ENCODE results near the gene ELF2.
"Not testable (repeated sequence)": the region's sequence is repeated elsewhere in the genome, so short reads cannot be mapped to it uniquely, and the experiment has no call there.

Gene ELF2

DNA sequence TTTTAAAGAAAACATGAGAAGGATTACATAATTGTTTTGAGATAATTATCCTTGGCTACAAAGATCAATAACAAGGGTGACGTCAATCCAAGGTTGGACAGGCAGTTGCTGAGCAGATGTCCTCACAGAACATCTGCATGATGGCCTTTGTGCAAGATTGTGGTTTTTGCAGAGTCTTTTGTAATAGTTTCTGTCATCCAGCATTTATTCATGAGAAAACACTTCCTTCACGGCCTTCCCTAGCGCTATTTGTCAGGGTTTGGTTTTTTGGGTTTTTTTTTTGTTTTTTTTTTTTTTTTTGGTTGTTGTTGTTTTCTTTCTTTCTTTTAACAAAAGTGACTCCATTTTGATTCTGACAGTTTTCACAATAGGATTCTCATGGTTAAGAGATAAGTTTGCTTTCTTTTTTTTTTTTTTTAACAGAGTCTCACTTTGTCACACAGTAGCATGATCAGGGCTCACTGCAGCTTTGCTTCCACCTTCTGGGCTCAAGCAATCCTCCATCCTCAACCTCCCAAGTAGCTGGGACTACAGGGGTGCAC, 31.5 kb upstream of the ELF2 start:
- Histone ChIP-seq H3K36me3 (ENCODE audit: control insufficient read depth, insufficient read depth, low read length) (no peaks in the 10 kb centered on the region), H3K27me3 (ENCODE audit: control insufficient read depth, insufficient read depth, low read length) (no peaks in the 10 kb centered on the region), H3K9me3 (ENCODE audit: control insufficient read depth, insufficient read depth, low read depth, low read length) (no peaks in the 10 kb centered on the region), H3K4me1 (ENCODE audit: control insufficient read depth, insufficient read depth, low read length) (no peaks in the 10 kb centered on the region), H3K4me3 (ENCODE audit: low read depth, low read length) (no peak overlapping the region), H3K9ac (ENCODE audit: low read length) (no peak overlapping the region), H3K27ac (ENCODE audit: low read depth, low read length) (no peak overlapping the region)

DNA sequence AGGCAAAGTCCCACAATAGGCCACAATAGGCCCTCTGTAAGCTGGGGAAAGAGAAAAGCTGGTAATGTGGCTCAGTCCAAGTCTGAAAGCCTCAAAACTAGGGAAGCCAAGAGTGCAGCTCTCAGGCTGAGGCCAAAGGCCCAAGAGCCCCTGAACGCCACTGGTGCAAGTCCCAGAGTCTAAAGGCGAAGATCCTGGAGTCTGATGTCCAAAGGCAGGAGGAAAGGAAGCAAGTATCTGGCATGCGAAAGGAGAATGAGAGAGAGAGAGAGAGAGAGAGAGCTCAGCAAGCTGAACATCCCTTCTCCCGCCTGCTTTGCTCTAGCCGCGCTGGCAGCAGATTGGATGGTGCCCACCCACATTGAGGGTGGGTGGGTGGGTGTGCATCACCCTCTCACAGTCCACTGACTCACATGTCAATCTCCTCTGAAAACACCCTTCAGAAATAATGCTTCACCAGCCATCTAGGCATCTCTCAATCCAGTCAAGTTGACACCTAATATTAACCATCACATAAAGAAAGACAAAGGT, 30.9 kb upstream of the ELF2 start:
- no peaks in the 10 kb centered on the region for H3K36me3 ChIP-seq (ENCODE audit: control insufficient read depth, insufficient read depth, low read length)
- H3K9me3 ChIP-seq (ENCODE audit: control insufficient read depth, insufficient read depth, low read depth, low read length), result no peaks in the 10 kb centered on the region
- no peaks in the 10 kb centered on the region for H3K4me1 ChIP-seq (ENCODE audit: control insufficient read depth, insufficient read depth, low read length)
- no peak overlapping the region for H3K4me3 ChIP-seq (ENCODE audit: low read depth, low read length)
- no peak overlapping the region for H3K9ac ChIP-seq (ENCODE audit: low read length)
- no peaks in the 10 kb centered on the region for H3K27me3 ChIP-seq (ENCODE audit: control insufficient read depth, insufficient read depth, low read length)
- H3K27ac ChIP-seq (ENCODE audit: low read depth, low read length), result no peak overlapping the region

DNA sequence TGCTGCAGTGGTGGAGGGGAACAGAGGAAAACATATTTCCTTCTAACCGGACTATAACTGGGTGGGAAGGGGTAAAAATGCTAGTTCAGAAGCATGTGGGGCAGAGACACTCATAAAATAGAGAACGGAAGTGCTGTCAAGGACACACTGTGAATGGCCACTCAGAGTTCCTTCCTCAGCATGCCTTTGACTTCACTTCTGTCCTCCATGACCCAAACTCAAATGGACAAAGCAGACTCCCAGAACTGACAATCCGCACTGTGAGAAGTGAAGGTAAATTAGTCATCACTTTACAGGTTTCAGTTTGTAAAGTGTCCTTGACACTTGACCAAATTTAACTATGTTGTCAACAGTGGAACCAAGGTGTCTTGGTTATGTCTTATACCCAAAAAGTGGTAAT, 30.2 kb upstream of the ELF2 start:
- Histone ChIP-seq H3K4me3 (ENCODE audit: low read depth, low read length) (no peak overlapping the region), H3K9ac (ENCODE audit: low read length) (no peak overlapping the region), H3K4me1 (ENCODE audit: control insufficient read depth, insufficient read depth, low read length) (no peaks in the 10 kb centered on the region), H3K36me3 (ENCODE audit: control insufficient read depth, insufficient read depth, low read length) (no peaks in the 10 kb centered on the region), H3K27me3 (ENCODE audit: control insufficient read depth, insufficient read depth, low read length) (no peaks in the 10 kb centered on the region), H3K9me3 (ENCODE audit: control insufficient read depth, insufficient read depth, low read depth, low read length) (no peaks in the 10 kb centered on the region), H3K27ac (ENCODE audit: low read depth, low read length) (no peak overlapping the region)

DNA sequence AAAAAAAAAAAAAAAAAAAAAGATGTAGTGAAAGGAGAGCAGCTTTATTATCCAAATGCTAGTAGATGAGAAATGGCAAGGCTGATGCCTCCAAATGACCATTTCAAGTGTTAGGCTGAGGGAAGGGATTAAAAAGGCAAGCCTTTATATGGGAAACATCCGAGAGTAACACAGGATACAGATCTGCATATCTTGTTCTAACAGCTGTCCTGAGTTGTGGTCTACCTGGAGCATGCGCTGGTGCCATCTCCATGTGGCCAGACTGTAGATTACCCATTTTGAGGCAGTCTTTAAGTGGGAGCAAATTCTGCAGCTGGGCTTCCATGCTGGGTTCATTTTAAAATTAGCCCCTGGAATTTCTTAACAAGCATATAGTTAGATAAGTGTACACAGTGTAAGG, 26.0 kb upstream of the ELF2 start:
- no peak overlapping the region for H3K9ac ChIP-seq (ENCODE audit: low read length)
- no peaks in the 10 kb centered on the region for H3K27me3 ChIP-seq (ENCODE audit: control insufficient read depth, insufficient read depth, low read length)
- H3K4me3 ChIP-seq (ENCODE audit: low read depth, low read length), result no peak overlapping the region
- H3K27ac ChIP-seq (ENCODE audit: low read depth, low read length), result no peak overlapping the region
- no peaks in the 10 kb centered on the region for H3K9me3 ChIP-seq (ENCODE audit: control insufficient read depth, insufficient read depth, low read depth, low read length)
- no peaks in the 10 kb centered on the region for H3K36me3 ChIP-seq (ENCODE audit: control insufficient read depth, insufficient read depth, low read length)
- no peaks in the 10 kb centered on the region for H3K4me1 ChIP-seq (ENCODE audit: control insufficient read depth, insufficient read depth, low read length)

DNA sequence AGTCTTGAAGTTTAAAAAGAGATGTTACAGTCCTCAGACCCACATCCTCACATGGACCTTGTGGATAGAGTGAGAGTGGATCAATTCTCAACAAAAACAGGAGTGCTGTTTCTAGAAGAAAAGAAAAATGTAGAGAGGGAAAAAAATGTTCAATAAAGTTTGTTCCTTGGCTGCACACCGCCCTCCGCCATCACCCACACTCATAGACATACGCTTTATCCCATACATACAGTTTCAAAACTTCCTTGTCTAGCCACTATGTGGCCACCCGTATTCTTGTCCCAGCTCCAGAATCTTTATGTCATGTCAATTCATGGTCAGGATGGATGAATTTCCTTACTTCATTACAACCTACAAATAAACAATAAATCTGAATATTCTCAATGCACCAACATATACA, 23.5 kb upstream of the ELF2 start:
- Histone ChIP-seq H3K9me3 (ENCODE audit: control insufficient read depth, insufficient read depth, low read depth, low read length) (0 out of 2 replicates have a peak, but pooled peaks cover 3% of the 10 kb centered on the region), H3K27me3 (ENCODE audit: control insufficient read depth, insufficient read depth, low read length) (no peaks in the 10 kb centered on the region), H3K27ac (ENCODE audit: low read depth, low read length) (no peak overlapping the region), H3K36me3 (ENCODE audit: control insufficient read depth, insufficient read depth, low read length) (no peaks in the 10 kb centered on the region), H3K9ac (ENCODE audit: low read length) (no peak overlapping the region), H3K4me1 (ENCODE audit: control insufficient read depth, insufficient read depth, low read length) (no peaks in the 10 kb centered on the region), H3K4me3 (ENCODE audit: low read depth, low read length) (no peak overlapping the region)

DNA sequence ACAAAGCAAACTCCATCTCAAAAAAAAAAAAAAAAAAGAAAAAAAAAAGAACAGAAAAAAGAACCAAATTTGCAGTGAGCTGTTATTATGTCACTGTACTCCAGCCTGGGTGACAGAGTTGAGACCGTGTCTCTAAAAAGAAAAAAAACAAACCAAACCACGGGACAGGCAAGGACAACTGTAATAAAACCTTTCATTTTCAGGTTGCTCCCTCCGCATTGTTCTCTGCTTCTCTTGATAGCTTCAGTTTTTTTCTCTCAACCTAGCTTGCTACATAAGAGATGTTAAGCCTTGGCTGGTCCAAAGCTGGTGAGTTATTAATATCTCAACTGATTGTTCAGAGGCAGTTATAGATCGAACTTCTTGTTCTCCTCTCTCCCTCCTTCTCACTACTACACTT, 23.1 kb upstream of the ELF2 start:
- Histone ChIP-seq H3K27me3 (ENCODE audit: control insufficient read depth, insufficient read depth, low read length) (no peaks in the 10 kb centered on the region), H3K9me3 (ENCODE audit: control insufficient read depth, insufficient read depth, low read depth, low read length) (0 out of 2 replicates have a peak, but pooled peaks cover 3% of the 10 kb centered on the region), H3K27ac (ENCODE audit: low read depth, low read length) (no peak overlapping the region), H3K36me3 (ENCODE audit: control insufficient read depth, insufficient read depth, low read length) (no peaks in the 10 kb centered on the region), H3K4me1 (ENCODE audit: control insufficient read depth, insufficient read depth, low read length) (no peaks in the 10 kb centered on the region), H3K4me3 (ENCODE audit: low read depth, low read length) (no peak overlapping the region), H3K9ac (ENCODE audit: low read length) (no peak overlapping the region)

DNA sequence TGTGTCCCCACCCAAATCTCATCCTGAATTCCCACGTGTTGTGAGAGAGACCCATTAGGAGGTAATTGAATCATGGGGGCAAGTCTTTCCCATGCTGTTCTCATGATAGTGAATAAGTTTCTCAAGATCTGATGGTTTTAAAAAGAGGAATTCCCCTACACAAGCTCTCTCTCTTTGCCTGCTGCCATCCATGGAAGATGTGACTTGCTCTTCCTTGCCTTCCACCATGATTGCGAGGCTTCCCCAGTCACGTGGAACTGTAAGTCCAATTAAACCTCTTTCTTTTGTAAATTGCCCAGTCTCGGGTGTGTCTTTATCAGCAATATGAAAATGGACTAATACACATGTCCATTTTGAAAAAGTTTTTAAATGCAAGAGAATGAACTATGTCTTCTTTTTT, 20.2 kb upstream of the ELF2 start:
- H3K36me3 ChIP-seq (ENCODE audit: control insufficient read depth, insufficient read depth, low read length); H3K4me1 ChIP-seq (ENCODE audit: control insufficient read depth, insufficient read depth, low read length); H3K9ac ChIP-seq (ENCODE audit: low read length); H3K27me3 ChIP-seq (ENCODE audit: control insufficient read depth, insufficient read depth, low read length); H3K4me3 ChIP-seq (ENCODE audit: low read depth, low read length); H3K27ac ChIP-seq (ENCODE audit: low read depth, low read length); H3K9me3 ChIP-seq (ENCODE audit: control insufficient read depth, insufficient read depth, low read depth, low read length): not testable (repeated sequence)

DNA sequence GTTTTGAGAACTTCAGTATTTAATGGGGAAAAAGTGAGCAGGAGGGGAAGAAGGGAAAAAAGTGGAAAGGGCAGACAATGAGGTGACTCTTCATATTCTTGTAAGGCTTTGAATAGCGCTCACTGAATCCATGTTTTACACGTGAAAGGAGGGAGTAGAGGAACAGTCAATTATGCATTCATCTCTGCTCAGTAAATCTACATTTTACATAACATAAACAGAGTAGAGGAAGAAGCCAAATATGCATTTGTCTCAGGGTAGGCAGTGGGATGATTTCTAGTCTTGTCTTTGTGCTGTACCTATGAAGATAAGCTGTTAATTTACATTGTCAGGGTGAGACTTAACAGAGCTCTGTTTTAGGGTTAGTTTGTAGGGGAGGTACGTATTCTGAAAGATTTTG, 19.4 kb upstream of the ELF2 start:
- H3K4me1 ChIP-seq (ENCODE audit: control insufficient read depth, insufficient read depth, low read length), result no peaks in the 10 kb centered on the region
- no peaks in the 10 kb centered on the region for H3K27me3 ChIP-seq (ENCODE audit: control insufficient read depth, insufficient read depth, low read length)
- no peak overlapping the region for H3K27ac ChIP-seq (ENCODE audit: low read depth, low read length)
- no peaks in the 10 kb centered on the region for H3K36me3 ChIP-seq (ENCODE audit: control insufficient read depth, insufficient read depth, low read length)
- H3K4me3 ChIP-seq (ENCODE audit: low read depth, low read length), result no peak overlapping the region
- H3K9me3 ChIP-seq (ENCODE audit: control insufficient read depth, insufficient read depth, low read depth, low read length), result 0 out of 2 replicates have a peak, but pooled peaks cover 3% of the 10 kb centered on the region
- no peak overlapping the region for H3K9ac ChIP-seq (ENCODE audit: low read length)

DNA sequence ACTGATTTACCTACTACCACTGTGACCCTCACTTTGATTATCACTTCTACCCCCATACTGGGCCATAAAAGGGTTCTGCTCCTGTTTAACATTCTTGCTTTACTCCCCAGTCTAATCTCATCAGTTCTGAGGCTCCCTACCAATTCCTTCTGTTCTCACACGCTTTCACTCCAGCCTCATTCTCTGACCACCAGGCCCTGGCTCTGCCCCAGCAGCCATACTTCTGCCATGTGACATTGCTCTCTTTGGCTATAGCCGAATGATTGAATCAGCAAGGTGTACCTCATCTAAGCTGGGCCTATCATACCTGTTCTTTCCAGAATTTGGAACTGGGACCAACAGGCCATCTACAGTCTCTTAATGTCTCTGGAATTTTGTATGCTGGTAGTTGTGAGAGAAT, 14.4 kb upstream of the ELF2 start:
- Histone ChIP-seq H3K9ac (ENCODE audit: low read length) (no peak overlapping the region), H3K4me1 (ENCODE audit: control insufficient read depth, insufficient read depth, low read length) (peaks cover 7% of the 10 kb centered on the region), H3K27ac (ENCODE audit: low read depth, low read length) (no peak overlapping the region), H3K4me3 (ENCODE audit: low read depth, low read length) (no peak overlapping the region), H3K36me3 (ENCODE audit: control insufficient read depth, insufficient read depth, low read length) (no peaks in the 10 kb centered on the region), H3K9me3 (ENCODE audit: control insufficient read depth, insufficient read depth, low read depth, low read length) (no peaks in the 10 kb centered on the region), H3K27me3 (ENCODE audit: control insufficient read depth, insufficient read depth, low read length) (no peaks in the 10 kb centered on the region)

DNA sequence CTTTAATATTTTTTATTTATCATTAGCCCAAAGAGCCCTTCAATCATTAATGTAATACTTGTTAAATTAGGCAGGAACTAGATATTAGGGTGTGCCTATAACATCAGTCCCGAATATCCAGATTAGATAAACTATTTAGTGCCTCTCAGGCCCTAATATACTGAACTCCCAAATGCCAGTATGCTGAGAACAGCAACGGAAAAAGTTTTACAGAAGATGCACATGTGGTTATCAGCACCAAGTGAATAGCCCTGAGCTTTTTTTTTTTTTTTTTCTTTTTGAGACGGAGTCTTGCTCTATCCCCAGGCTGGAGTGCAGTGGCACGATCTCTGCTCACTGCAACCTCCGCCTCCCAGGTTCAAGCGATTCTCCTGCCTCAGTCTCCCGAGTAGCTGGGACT, 13.0 kb upstream of the ELF2 start:
- no peaks in the 10 kb centered on the region for H3K36me3 ChIP-seq (ENCODE audit: control insufficient read depth, insufficient read depth, low read length)
- H3K4me1 ChIP-seq (ENCODE audit: control insufficient read depth, insufficient read depth, low read length), result peaks cover 7% of the 10 kb centered on the region
- H3K27ac ChIP-seq (ENCODE audit: low read depth, low read length), result no peak overlapping the region
- H3K4me3 ChIP-seq (ENCODE audit: low read depth, low read length), result no peak overlapping the region
- no peak overlapping the region for H3K9ac ChIP-seq (ENCODE audit: low read length)
- no peaks in the 10 kb centered on the region for H3K9me3 ChIP-seq (ENCODE audit: control insufficient read depth, insufficient read depth, low read depth, low read length)
- no peaks in the 10 kb centered on the region for H3K27me3 ChIP-seq (ENCODE audit: control insufficient read depth, insufficient read depth, low read length)

DNA sequence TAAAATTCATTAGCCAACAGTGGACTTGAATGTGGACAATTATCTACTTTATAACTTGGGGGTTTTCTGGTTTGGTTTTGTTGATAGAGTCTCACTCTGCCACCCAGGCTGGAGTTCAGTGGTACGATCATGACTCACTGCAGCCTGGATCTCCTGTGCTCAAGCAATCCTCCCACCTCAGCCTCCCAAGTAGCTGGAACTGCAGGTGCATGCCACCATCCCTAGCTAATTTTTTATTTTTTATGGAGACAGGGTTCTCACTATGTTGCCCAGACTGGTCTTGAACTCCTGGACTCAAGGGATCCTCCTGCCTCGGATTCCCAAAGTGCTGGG, 12.4 kb upstream of the ELF2 start:
- Histone ChIP-seq H3K9me3 (ENCODE audit: control insufficient read depth, insufficient read depth, low read depth, low read length) (no peaks in the 10 kb centered on the region), H3K27me3 (ENCODE audit: control insufficient read depth, insufficient read depth, low read length) (no peaks in the 10 kb centered on the region), H3K9ac (ENCODE audit: low read length) (no peak overlapping the region), H3K27ac (ENCODE audit: low read depth, low read length) (no peak overlapping the region), H3K36me3 (ENCODE audit: control insufficient read depth, insufficient read depth, low read length) (no peaks in the 10 kb centered on the region), H3K4me1 (ENCODE audit: control insufficient read depth, insufficient read depth, low read length) (peaks cover 7% of the 10 kb centered on the region), H3K4me3 (ENCODE audit: low read depth, low read length) (no peak overlapping the region)

Data from HUES6 (cell line).